T follicular helper cell (primary cell): ENCODE data around the gene MYH10.

ENCODE experiments used
- DNase-seq: peaks from one replicate; pipeline ENCODE4 v3.0.0-alpha.2; 2020; ENCODE audit warnings: low read depth

Gene MYH10

DNA sequence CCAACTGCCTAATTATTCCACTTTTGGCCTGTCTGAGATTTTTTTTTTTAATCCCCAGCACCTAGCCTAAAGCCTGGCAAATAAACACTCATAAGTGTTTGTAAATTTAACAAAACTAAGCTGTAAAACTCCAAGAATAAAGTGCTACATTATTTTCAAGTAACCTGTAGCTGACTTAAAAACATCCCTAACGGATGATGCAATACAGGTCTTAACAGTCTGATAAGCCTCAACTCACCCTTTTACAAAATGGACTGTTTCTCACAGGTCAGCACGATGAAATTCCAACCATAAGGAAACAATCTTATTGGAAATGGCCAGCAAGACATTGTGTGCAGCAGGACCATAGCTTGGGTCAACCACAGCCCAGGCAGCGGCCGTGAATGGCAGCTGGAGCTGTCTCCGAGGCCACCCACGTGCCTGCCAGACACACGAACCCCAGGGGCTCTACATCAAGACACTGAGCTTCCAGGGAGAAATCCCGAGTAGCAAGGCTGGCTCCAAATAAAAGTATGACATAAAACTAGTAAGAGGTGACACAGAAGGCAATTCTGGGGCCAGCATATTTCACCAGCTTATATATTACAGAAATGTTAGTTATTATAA is 135.9 kb downstream of the MYH10 start:
- DNase-seq, result no peak

DNA sequence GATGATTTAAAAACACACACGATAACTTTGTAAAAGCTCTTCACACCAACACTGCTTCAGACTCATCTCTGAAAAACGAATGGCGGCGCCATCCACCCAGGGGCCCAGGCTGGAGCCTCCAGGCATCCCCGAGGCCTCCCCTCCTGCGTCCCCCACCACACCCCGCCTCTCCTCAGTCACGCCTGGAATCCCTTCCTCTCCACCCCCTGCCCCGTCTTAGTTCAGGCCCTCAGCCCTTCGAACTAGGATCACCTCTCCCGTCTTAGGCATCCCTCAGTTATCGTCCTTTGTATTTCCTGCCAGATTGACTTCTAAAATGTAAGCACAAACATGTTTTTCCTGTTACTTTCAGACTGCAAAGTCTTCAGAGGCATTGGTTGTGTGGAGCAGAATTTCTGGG is 136.5 kb downstream of the MYH10 start:
- DNase-seq, result no peak

DNA sequence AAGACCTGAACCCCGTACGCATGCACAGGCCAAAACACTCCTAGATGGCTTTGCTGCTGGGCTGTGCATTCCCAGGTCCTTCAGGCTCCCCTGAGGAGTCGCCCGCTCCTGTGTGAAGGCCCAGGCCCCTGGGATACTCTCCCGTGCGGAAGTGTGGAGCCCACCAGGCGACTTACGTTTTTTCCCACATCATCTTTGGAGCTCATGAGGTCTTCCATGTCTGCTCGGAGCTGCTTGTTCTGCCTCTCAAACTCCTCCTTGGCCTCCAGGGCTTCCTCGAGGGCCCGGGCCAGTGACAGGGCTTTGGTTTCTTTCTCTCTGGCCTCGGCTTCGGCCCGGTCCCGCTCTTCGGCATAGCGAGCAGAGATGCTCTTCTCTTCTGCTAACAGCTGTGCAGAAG is 138.4 kb downstream of the MYH10 start:
- DNase-seq, result no peak

DNA sequence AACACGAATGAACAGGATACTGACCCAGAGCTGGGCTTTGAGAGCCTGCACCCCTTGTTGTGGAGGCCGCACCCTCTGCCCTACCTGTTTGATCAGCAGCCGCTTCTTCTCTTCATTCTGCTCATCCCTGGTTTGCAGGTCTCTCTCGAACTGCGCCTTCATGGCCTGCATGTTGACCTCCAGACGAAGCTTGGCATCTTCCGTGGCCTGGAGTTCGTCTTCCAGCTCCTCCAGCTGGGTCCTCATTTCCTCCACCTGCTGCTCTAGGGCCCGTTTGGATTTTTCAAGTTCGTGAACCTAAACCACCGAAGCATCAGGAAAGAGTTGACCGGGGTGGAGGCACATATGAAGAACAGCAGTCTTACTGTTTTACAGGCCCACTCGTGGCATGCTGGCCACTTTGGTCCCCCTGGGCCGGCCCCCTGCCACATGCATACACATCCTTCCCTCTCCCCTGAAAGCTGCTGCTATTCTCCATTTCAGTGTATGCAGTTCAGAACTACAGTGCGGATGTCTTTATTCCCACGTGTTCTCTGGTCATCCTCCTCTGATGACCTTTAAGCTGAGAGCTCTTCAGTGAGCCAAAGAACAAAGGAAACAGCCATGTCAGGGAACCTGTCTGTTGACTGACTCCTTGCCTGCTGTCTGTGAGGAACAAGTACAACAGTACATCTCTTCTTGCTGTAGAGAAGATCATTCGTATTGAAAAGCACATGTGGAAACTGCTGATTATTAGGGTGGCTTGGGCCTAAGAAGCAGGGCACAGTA is 140.1 kb downstream of the MYH10 start:
- no peak for DNase-seq

DNA sequence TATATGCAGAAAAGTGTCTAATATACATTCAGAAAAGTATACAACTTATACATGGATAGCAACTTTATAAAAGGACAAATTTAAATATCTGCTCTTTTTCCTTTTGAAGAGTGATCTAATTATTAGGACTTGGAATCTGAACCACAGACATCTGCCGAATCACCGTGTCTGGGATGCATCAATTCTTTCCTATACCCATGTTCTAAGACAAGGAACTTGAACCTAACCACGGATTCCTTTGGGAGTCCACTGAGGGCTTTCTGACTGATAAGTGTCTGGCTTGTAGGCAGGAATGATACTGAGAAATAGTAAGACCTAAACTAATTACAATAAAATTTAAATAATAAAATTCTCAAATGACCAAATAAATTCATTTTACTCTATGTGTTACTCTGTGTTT is 140.7 kb downstream of the MYH10 start:
- DNase-seq, result no peak

DNA sequence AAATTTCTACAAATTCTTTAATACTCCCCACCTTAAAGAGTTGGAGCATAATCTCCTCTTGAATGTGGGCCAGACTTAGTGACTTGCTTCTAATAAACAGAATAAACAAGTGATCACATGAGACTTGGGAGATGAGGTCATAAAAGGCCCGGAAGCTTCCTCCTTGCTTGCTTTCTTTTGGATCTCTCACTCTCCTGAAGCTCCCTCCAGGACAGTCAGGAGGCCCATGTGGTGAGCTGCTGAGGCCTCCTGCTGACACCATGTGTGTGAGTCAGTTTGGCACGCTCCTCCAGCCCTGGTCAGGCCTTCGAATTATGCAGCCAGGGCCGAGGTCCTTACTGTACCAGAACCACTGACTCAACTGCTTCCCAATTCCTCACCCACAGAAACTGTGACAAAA is 141.6 kb downstream of the MYH10 start:
- DNase-seq, result no peak

DNA sequence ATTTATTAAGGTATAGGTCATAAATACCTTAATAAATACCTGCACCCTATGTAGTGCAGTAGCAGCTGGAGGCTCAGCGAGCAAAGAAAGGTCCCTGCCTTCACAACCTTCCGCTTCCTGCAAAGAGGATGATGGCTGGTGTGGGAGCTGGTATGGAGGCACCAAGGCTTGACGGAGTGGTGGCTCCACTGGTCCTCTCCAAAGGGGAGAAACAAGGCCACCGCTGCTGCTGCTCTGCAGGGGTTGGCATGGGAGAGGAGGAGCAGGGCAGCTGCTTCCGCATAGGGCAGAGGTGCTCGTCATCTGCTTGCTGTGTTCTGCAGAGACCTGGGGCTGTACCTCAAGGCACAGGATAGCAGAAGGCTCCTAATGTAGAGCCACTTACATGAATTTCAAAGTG is 142.0 kb downstream of the MYH10 start:
- no peak for DNase-seq

DNA sequence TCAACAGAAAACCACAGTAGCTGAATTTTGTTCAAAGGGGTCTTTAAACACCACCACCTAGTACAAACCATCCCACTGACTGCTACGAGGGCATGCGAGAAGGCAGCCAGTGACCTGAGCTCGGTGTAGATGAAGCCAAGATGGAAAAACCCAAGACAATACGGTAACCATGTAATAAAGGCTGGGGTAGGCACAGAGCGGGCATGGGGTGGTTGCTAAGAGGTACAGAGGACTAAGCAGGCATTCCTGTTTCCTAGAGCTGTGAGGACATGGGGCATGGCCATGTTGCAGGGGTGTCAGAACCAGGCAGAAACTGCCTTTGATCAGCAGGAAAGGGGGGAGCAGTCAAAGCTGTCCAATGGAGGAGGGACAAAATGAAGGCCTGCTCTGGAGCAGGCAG is 142.8 kb downstream of the MYH10 start:
- no peak for DNase-seq

DNA sequence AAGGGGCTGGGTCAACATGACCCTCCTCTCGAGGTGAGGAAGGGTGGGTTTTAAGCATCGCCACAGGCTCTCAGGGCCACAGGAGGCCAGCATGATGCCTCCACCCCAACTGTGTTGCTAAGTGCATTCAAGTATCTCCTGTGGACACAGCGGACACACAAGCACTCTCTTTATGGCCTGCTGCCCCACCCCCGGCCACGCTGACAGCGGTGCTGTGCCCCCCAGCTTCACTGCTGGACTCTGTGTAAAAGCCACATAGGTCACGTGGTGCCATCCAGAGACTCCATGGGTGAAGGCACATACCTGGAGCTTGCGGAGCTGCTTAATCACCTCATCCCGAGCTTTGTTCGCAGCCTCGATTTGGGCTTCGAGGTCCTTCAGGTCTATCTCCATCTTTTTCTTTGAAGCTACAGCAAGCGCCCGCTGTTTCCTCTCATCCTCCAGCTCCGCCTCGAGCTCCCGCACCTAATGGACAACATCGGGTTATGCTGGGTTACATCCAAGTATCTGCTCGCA is 143.3 kb downstream of the MYH10 start:
- DNase-seq, result no peak

DNA sequence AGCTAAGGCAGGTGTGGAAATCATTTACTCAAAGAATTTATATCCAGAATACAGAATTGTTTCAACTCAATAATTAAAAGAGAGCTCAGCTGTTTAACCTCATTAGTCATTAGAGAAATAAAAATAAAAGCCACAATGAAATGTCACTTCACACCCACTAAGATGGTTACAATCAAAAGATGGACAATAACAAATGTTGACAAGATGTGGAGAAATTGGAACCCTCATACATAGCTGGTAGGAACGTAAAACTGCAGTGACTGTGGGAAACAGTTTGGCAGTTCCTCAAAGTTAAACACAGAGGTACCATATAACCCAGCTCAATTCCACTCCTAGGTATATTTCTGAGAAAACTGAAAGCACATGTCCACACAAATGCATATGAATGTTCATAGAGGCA is 145.0 kb downstream of the MYH10 start:
- no peak for DNase-seq

DNA sequence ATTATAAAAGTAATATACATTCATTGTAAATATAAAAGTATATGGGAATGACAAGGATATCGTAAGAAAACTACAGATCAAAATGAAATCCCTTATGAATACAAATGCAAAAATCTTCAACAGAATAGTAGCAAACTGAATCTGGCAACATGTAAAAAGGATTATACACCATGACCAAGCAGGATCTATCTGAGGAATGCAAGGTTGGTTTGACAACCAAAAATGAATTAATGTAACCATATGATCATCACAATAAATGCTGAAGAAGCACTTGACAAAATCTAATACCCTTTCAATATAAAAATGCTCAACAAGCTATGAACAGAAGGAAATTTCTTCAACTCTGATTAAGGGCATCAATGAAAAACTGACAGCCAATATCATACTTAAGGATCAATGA is 146.1 kb downstream of the MYH10 start:
- DNase-seq, result no peak

DNA sequence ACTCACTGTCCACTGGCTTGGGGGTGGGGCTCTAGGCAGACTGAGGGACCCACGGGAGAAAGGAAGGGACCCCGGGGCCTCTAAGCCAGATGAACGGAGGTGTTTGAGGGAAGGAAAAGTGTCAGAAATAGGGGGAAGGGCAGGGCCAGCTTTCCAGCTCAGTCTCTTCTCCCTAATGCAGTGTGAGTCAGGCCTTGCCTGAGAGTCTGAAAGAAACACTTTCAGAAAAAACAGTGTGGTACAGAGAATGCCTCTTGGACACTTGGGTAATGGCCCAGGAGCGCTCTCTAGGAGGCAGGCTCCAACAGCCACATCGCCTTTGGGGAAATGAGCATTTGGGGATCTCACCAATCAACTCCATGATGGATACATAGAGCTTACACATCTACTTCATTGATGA is 148.0 kb downstream of the MYH10 start:
- DNase-seq, result no peak

DNA sequence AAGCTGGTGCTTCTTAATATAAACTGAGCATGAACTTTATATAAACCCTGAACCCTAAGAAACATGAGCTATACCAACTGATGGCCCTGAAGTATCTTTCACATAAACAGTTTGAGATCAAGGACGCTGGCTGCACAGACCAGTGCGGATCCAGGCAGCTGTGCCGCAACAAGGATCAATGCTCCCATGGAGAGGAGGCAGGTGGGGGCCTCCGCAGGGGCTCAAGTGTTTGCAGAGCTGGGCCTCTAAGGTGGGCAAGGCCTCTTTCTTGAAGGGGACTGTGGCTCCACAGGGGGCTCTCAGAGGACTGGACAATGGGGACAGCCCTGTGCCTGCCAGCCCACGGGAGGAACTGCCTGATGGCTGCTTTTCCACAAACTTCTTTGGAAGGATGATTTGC is 148.8 kb downstream of the MYH10 start:
- DNase-seq, result no peak

DNA sequence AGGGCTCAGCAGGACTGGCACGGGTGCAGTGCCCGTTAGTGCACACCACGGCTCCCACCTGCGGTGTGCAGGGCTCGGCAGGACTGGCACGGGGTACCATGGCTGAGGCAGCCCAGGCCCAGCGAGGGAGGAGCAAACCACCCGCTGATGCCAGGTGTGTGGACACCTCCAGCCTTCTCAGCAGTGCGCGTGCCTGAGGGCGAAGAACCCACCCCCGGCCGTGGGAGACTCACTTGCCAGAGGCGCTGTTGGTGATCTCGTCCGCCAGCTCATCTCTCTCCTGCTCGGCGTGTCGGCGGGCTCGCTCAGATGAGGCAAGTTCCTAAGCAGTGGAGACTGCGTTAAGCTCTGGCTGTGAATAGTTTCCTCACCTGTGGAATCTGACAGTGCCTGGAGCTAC is 149.4 kb downstream of the MYH10 start:
- DNase-seq, result no peak

DNA sequence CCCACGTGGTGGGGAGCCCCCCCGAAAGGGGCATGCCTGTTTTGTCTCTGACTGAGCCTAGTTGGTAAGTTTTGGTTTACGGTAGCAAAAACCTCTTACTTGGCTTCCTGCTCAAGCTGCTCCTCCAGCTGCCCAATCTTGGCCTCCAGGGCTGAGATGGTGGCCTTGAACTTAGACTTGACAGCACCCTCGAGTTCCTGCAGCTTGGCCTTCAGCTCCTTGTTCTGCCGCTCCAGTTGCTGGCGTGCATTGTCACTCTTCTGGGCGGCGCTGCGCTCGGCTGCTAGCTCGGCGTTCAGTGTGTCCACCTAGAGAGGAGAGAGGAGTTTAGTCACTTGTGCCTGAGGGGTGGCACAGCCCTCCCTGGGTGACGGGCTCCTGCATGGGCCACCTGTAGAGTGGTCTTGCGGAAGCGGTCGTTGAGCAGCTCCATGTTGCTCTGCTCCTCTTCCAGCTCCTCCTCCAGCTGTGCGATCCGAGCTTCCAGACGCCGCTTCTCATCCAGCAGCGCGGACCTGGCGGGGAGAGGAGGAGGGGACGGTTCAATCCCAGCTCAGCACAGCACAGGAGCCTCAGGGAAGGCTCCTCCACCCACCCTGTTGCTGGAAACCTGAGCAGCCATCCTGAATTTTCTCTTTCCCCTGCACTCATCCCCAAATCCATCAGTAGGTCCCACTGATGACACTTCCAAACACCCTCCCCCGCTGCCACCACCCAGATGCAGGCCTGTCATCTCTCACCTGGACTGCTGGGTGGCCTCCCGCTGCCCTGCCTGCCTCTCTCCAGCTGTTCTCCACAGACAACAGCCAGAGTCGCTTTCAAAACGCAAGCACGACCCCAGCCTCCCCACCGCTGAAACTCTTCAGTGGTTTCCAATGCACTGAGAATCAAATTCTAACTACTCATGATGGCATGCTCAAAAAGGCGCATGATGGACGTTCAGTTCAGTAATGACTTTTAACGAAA is 150.2 kb downstream of the MYH10 start:
- DNase-seq, result no peak

DNA sequence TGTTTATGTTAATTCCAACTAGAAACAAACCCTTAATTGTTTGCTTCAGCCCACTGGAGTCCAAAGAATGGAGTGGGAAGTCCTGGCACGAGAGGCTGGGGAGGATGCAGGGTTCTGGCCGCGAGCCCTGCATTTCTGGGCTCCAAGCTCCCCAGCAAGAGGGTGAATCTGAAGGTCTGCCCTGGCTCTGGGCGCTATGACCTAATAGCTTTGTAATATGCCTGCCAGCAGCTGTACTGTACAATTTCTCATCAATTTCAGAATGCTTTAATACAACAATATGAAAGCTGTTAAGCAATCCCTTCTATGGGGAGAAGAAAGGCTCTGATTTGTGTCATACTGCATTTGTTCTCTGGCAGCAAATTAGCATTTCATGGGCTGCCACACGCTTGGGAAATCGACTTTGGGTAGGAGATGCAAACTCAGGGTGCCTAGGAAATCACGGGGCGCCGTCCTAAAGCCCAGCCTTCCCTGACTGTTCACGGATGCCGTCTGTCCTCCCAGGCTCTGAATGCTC is 151.0 kb downstream of the MYH10 start:
- DNase-seq, result no peak

DNA sequence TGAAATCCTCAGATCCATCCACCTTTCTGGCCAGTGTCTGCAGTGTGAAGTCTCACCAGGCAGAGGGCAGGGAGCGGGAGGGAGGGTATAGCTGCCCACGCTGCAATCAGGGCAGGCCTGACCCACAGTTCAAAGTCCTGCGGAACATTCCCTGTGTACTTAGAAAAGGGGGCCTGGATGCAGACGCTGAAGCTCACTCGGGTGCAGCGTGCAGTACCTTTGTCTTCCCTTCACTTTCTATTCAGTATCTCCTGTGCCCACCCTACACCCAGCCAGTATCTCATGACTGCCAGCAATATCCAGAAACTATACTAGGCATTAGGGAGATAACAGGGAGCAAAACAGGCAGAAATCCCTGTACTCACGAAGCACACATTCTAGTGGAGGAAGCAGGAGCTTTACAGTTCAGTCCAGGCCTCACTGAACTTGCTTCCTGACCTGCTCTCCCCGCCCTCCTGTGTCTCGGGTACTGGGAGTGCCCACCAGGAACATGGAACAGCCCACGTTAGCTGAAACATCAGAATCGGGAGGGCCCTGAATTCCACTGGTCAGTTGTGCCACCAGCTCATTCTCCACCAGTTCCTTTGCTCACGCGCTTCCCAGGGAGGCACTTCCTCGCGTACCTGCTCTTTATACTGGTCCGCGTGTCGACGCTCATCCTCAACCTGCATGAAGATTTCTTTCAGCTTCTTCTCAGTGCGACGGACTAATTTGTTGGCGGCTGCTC is 152.6 kb downstream of the MYH10 start:
- no peak for DNase-seq

DNA sequence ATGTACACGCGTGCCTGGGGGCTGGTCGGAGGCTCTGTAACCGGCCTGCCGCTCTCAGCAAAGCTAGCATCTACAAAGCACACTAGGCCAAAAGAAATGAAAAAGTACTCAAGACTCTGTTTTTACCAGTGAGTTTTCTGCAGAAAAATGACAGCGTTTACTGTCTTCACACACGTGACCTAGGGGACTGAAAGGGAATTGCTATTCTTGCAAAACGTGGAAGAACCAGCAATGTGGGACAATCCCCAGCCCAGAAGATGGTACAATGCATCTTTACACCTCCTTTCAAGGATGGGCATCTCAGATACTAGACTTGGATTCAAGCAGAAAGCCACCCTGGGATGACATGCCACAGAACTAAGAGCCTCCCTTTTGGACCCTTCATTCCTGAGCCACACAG is 153.4 kb downstream of the MYH10 start:
- DNase-seq, result no peak

DNA sequence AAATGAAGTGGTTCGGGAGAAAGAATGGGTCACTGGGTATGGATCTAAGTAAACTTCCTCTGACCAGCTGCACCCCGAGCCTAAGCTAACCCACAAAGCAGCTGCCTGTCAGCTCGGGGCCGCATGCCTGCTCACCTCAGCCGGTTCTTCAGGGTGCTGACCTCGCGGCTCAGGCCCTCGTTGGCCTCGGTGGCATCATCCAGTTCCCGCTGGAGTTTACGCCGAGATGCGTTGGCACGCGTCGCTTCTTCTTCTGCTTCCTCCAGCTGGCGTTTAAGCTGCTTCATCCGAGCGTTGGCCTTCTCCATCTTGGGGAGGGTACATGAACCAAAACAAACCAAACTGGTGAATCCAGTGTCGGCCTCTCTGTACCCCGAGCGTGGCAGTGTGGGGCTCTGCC is 153.8 kb downstream of the MYH10 start:
- no peak for DNase-seq

DNA sequence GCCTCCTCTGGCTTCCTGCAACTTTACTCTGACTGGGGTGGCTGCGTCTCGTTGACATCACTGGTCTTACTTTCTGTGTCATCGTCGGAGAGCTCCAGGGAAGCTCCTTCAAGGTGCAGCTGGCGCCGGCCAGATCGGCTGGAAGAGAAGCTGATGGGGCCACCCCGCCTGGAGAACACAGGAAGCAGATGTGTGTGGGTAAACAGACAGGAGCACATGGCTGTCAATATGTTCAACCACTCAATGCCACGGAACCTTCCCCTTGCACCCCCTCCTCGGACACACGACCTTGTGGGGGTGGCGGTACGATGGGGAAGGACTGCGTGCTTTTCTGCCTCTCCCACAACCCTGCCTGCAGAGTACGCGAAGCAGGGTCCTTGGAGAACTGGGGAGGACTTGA is 154.7 kb downstream of the MYH10 start:
- no peak for DNase-seq

DNA sequence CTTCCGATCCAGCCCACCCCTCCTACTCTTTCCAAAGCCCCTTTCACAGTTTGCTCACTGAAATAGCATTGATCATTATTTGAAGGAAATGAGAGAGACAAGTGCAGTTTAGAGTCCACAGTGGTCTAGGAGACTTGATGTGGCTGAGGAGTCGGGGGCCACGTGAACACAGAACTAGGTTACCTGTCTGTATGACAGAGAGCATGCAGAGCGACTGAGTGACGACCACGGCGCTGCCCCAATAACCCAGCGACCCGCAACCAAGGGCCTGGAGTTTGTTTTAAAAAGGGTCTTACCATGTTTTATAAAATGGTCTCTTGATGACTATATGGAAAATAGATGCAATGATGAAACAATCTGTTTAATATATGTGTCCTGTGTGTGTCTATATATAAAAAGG is 155.3 kb downstream of the MYH10 start:
- no peak for DNase-seq

DNA sequence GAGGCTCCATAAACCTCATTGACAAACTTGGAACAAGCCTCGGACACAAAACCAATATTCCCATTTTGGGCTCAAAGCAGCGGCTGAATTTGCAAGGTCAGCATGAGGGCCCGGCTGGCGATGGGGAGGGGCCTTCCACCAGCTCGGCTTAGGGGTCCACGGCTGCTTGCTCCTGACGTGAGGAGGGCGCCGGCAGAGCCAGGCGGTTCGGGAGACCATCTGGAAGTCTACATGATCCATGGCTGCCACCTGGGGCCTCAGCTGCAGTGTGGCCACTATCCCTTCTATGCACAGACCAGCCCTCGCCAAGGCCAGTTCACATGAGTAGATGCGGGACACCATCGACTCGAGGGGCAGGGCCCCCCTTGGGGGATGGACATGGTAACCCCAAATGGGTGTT is 155.7 kb downstream of the MYH10 start:
- DNase-seq, result no peak
